OCI-LY7 (cell line): ENCODE measurements around the gene ATP2C2.

Experiments
- CTCF ChIP-seq: fragments of 200-600 bp; sonication (generic); conservative IDR thresholded peaks from 2 replicates; pipeline ENCODE4 v1.5.1; 2014; ENCODE audit warnings: mild to moderate bottlenecking, antibody characterized with exemption, low read length, moderate library complexity, mixed read lengths
- EZH2phosphoT487 ChIP-seq: fragments of 200-600 bp; sonication (generic); IDR thresholded peaks from 2 replicates; pipeline ENCODE4 v1.6.1; 2018; ENCODE audit warnings: low read depth, borderline replicate concordance, mild to moderate bottlenecking, mixed run types, antibody characterized with exemption, low read length, moderate library complexity, mixed read lengths

GRCh38 chr16:84359326-84359725 lies 9.0 kb upstream of the ATP2C2 start:
- TF ChIP-seq CTCF: no peak
- TF ChIP-seq EZH2phosphoT487: no peak
